Islet of Langerhans (tissue), 1 donor: ENCODE measurements around the gene MTCL3.
A peak's percentile ranks its signal among the peaks of the same experiment; 100 is the strongest.

Experiments used
- FAIRE-seq: peaks from one replicate; lab custom pipeline; 2011; peaks lifted over from hg19 to GRCh38; lab: Jason Lieb, UNC

Gene MTCL3

DNA sequence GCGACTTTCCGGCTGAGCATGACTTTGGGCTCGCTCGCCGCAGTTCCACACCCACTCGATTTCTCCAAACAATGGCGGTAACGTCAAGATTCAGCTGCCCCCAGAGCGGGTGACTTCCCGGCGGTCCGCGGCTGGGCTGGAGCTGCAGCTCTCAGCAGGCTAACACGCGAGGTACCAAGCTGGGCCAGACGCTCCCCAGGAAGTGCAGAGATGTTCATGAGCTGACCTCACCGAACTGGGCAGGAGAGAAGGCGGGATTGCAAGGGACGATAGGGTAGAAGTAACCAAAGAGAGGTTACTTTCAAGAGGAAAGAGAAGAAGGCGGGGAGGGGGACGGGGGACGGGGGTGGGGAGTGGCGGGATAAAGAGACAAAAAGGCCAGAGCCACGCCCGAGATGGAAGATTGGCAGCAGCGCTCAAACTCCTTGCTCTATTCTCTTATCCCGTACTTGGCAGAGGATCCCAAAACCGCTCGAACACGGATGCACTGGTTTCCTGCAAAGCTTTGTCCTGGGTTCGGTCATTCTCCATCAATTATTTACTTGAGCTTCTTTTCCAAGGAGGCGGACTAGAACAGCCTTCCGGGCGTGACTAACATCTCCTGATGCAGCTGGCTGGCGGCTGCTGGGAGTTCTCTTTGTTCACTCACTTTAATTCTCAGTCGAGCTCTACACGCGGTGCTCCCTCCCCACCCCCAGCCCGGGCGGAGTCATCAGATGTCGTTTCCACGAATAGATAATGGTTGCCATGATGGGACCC, at the start of gene MTCL3:
MTCL3 (minus strand) TSS at position 626 of the 759 bp plus-strand sequence.
- peak; percentile 88 for FAIRE-seq

DNA sequence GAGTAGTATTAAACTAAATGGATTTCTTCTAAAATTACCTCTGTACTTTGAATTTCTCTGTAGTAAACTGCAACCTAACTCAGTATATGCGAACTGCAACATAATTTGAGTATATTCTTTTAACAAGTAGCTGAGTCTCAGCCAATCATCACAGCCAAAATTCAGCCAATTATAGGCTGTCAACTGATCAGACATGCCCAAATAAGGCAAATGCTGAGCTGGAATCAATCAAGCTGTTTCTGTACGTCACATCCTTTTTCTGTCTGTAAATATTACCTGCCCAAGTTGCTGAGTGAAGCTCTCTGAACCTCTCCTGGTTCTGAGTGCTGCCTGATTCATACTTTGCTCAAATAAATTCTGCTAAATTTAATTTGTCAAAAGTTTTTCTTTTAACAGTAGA, 48.3 kb upstream of the MTCL3 start:
- FAIRE-seq = no peak

DNA sequence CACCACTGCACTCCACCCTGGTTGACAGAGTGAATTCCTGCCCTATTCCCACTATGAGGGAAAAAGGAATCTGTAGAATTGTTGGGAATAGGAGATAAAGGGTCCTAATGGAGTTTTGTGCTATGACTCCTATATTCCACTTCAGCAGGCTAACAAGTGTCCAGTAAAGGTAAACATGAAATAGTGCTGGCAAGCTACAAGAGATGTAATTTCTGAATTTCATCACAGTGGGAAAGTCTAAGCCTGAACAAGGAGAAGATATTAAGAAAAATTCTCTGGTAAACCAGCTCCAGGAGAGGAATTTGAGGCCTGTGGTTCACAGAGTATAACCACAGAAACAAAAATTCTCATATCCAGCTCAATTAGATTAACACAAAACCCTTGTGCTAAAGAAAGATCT, 47.5 kb upstream of the MTCL3 start:
- no peak for FAIRE-seq

DNA sequence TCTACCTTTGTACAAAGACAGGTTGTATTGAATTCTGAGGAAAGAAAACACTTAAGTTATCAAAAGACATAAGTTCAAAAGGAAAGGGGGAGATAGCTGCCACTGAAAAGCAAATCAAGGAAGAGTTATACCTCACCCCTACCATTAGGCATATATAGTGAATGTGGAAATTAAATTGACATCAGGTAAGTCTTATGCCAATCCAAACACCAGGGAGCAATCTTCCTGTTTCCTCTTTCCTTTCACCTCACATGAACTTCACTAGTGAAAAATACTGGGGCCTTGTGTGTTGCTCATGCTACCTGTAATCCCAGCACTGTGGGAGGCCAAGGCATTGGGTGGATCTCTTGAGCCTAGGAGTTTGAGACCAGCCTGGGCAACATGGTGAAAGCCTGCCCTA, 47.0 kb upstream of the MTCL3 start:
- no peak for FAIRE-seq

DNA sequence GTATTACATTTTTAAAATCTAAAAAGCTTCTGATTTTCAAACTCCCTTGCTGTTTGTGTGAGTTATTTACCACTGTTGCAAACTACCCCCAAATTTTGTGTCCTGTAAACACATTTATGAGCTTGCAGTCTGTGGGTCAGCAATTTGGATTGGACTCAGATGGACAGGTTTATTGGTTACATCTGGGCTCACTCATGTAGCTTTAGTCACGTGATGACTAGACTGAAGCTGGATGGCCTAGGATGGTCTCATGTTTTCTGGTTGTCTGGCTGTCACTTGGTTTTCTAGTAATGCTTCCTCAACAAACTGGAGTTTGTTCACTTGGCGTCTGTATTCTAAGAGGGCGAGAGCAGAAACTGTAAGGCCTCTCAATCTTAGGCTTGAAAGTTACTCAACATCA, 45.6 kb upstream of the MTCL3 start:
- FAIRE-seq = no peak

DNA sequence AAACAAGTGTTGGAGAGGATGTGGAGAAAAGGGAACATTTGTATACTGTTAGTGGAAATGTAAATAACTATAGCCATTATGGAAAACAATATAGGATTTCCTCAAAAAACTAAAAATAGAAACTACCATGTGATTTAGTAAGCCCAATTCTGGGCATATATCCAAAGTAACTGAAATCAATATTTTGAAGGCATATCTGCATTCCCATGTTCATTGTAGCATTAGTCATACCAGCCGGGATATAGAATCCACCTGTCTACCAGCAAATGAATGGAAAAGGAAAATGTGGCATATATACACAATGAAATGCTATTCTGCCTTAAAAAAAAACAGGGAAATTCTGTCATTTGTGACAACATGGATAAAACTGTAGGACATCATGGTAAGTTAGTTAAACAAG, 42.5 kb upstream of the MTCL3 start:
- FAIRE-seq = peak; percentile 73

DNA sequence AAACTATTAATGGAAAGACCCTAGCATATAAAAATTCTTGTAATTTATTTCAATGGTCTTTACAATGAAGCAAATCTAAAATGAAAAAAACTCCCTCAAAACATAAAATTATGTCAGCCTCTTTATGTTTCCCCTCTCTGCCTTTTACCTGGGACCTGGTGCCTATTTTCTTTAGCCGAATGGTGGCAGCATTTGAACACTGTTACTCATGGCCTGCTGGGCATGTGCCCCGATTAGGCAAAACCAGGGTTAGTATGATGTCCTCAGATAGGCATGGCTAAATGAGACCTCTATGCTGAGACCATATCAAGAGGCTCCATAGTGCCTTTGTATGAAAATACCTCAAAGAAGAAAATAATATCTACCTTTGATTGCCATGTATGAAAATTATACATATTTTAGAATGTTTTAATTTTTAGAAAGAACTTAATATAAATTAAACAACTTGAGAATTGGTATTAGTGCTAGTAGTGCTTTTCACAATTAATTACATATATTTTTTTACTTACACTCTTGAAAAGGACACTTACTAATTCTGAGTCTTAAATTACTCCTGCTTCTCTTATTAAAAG, 35.4 kb upstream of the MTCL3 start:
- peak; percentile 55 for FAIRE-seq

DNA sequence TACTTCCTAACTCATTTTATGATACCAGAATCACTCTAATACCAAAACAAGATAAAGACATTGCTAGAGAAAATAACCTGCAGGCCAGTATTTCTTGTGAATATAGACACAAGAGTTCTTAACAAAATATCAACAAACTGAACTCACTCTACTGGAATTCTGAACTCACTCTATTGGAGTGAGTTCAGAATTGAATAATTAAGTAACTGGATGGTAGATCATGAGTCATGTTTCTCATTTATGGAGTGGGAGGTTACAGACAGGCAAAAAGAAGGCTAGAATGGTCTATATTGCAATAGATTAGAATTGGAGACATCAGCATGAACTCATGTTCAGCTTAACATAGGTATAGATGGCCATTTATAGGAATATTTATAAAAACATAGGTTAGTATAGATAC, 31.3 kb upstream of the MTCL3 start:
- no peak for FAIRE-seq

DNA sequence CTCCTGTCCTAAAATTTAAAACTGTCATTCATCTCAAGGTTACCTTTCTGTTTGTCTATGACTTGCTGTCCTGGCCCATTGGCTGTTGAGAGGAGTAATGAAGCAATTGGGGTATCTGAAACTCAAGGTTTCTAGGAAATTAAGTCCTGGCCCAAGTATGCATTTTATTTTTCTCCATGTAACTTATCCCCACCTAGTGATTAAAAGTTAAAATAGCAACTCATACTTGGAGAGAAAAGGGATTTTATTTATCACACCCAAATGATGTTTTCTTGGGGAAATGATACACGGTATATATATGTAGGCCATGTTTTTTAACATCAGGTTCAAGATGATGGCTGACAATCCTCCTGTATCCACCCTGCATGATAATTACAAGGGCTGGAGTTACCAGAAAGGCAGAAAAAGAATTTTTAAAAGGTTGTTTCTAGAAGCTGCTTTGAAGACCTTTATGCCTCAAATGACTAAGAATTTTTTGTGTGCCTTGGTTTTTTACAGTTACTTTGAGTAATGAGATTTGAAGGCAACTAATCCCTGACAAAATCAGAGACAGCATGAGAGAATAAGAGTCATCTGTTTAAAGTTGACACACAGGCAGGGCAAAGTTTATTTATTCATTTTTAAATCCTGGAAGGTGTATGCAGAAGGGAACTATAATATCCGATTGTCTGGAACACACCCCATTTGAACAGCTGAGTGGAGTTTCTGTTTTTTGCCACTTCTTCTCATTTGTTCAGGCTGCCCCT, 28.9 kb upstream of the MTCL3 start:
- peak; percentile 60 for FAIRE-seq

DNA sequence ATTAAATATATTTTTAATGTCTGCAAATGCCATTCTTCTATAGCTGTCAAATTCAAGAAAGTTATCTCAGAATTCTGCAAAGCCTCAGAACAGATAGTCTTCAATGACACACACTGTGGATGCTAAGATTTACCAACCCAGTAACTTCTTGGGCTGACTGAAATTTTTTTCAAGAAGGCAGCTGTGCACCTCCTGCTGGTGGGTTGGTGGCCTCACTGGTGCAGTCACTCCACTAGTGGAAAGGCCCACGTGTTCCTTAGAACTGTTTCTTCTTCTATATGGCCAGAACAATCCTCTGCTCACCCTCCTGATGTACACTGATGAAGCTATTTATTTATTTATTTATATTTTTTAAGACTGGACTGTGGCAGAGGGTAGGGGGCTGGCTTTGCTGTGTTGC, 28.1 kb upstream of the MTCL3 start:
- no peak for FAIRE-seq

DNA sequence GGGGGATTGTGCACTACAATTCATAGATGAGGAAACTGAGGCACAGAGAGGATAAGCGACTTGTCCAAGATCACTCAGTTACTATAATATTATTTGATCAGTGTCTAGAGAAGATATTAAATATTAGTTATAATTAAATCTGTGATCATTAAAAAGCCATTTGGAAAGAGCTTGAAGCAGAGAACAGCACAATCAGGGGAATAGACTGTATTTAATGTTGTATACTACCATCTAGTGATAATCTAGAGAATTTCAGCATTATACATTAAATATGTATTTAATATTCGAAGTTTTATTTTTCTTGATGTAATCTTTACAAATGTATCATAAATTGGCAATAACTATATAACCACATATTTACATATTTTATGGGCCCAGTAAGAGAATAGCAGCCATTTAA, 20.1 kb upstream of the MTCL3 start:
- peak; percentile 96 for FAIRE-seq

DNA sequence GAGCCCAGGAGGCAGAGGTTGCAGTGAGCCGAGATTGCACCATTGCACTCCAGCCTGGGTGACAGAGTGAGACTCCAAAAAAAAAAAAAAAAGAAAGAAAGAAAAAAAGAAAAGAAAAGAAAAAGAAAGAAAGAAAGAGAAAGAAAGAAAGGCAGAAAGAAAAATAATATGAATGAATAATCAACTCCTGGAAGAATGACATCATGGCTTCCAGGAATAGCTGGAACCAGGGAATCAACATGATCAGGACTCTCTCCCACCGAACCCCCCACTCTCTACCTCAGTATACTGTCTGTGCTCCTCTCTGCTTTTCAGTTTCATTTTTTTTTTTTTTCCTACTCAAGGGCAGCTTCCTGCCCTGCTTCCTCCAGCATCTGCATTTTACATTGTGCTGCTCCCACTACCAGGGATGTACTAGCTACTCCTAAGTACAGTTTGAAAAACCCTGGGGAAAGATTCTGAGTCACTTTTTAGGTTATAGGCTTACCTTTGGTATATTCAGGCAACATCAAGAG, 19.7 kb upstream of the MTCL3 start:
- FAIRE-seq = no peak

DNA sequence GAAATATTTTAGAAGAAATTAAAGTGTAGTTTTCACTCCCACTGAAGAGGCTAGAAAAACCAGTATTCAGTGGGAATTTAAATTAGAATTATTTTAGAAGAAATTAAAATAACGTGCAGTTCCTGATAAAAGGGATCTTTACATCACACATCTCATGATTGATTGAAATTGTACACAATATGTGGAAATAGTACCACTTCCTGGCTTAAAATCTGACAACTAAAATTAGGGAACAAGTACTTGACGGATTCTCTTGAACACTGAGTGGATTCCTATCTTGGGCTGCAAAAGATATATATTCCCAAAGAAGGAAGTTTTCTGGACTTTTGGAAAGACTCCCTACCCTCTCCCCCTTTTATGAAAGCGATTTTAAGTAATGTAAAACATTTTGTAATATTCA, 14.6 kb upstream of the MTCL3 start:
- no peak for FAIRE-seq

DNA sequence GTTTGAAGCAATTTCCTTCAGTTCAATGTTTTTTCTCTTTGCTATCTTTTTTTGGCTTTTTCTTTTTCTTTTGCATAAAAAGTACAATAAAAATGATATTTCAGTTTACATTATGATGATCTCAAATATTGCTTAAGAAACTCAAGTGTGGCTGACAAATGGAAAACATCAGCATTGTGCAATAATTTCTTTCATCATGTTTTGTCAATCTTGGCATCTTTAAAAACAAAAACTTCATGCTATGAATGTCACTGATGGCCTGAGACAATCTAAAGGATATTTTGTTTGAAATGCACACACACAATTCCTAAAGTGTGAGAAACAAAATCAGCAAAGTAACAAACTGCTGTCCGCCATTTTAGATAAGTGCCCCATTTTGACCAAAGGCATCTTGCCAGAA, 13.9 kb upstream of the MTCL3 start:
- no peak for FAIRE-seq

DNA sequence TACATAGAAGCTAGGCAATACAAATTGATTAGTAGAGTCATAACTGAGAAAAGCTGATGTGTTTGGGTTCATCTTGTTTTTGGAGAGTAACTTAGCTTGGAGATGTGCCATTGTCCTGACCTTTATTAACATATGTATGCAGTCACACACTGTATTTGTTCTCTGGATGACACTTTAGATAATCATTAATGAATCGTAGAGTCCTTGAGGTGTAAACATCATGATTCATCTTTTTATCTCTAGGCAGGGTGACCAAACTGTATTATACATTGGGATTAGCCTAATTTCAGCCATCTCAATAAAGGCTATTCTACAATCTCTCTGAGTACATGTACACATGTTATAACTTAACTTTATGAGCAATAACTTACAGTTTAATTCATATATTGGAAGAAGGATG, 3.6 kb upstream of the MTCL3 start:
- peak; percentile 58 for FAIRE-seq

DNA sequence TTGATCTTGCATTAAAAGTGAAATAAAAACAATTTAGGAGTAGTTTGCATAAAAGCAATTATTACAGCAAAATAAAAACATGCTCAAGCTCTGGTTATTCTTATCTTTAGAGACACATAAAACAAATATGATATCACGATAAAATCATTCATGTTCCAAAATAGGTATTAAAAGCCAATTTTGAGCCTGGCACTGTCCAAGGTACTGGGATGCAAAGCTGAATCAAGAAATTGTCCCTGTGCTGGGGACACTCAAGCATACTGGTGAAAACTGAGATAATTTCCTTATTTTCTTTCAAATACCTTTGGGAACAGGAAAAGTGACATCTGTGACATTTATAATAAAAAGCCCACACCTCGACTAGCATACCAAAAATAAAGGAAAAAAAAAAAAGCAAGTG, 931 bp upstream of the MTCL3 start:
- FAIRE-seq = no peak

DNA sequence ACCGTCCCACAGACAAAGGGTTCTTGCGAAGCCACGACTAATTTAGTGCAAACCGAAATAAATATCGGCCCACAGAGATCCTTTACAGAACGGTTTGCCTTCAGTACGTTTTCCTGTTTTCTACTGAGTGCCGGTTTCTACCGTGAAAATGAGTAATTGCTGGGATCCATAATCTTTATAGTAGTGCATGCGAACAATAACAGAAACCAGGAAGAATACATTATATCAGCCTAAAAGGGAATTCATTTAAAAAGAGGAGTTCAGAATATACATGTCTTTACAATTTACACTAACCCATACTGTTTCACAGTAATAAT, 292 bp upstream of the MTCL3 start:
- peak; percentile 75 for FAIRE-seq

DNA sequence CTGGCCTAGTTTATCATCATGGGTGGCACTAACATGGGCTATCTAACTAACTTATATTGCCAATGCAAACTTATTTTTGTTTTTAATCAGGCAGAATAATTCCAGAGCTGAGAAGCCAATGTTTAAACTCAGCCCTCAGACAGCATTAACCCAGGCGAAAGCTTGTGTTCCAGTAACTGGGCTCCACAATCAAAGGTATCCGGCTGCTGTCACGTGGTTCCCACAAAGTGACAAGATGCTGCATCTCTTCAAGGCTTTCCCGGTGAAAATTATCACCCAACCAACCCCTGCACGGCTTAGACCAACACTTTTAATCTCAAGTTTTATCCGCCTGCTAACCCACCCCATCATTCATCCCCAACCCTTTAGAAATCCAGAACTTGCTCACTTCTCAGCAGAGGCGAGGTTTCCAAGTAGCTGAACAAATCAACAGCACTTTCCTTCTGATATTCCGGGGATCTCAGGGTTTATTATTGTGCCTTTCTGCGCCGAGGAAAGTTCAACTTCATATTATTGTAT, 885 bp downstream of the MTCL3 start:
- FAIRE-seq = peak; percentile 38

DNA sequence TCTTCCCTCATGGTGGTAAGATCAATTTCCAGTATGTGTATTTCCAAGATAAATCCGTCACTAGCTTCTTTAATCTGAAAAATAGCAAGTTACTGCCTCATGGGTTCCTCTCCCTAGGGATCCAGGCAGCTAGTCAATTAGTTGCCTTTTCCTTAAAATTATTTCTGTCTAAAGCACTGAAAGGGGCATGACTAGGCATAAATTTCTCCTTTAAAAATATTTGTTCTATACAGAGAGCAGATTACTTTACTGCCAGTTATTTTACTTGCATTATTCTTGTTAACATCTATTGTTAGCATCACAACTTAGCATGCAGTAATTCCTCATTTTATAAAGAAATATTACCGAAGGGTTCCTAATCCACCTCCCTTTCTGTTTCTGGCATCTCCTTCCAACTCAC, 1.4 kb downstream of the MTCL3 start:
- FAIRE-seq = no peak

DNA sequence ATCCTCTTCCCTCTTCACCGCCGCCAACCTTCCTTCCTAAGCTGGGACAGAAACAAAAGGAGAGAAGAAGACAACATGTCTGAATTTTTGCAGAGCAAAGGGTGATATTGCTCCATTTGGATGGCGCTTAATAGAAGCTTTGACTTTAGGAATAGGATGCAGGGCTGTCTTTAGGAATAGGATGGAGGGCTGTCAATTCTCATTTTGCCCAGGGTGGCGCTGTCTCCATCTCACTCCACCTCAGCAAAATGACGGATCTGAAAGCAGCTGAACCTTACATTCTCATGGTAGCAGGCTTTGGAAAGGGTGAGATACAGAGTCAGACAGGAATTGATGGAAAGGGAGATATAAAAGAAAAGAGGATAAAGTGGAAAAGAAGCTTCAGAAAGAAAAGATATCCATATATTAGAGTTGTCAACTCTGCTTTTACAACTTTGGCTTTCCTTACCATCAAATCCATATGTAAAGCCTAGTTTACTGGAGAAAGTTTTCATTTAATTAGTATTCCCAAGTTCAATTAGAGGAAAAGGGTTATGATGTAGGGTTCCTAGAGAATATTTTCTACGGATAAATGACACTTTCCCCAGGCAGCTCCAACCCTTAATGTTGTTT, 2.4 kb downstream of the MTCL3 start:
- FAIRE-seq = peak; percentile 77

DNA sequence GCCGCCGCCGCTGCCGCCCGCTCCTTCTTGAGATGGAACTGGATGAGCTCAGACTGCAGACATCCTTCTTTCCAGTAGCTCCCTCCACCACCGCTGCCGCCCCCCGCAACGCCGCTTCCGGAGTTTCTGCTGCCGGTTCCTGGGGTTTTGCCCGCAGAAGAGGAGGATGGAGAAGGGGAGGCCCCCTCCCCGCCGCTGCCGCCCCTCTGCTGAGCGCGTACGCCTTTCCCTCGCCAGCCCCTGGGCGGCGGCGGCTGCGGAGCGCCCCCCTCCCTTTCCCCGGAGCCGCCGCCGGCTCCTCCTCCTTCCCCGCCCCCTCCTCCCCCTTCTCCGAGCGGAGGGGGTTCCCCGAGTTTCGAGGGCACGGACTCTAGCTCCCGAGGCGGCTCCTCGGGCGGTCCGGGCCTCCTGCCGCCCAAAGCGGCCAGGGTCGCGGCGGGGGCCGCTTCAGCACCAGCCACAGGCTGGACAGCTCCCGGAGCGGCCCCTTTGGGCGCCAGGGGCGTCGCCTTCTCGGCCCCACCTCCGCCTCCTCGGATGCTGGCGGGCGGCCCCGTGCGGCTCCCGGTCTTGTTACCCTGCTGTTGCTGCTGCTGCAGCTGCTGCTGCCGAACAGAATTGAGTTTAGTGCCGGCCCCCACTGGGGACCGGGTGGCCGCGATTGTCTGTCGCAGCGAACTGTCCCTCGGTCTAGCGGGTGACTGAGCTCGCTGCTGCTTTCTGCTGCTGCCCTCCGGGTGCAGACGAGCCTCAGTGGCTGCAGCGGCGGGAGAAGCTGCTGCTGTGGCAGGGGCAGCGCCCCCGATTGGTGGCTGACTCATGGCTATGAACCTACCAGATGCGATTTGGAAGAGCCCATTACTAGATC, 3.1 kb downstream of the MTCL3 start:
- FAIRE-seq = no peak

DNA sequence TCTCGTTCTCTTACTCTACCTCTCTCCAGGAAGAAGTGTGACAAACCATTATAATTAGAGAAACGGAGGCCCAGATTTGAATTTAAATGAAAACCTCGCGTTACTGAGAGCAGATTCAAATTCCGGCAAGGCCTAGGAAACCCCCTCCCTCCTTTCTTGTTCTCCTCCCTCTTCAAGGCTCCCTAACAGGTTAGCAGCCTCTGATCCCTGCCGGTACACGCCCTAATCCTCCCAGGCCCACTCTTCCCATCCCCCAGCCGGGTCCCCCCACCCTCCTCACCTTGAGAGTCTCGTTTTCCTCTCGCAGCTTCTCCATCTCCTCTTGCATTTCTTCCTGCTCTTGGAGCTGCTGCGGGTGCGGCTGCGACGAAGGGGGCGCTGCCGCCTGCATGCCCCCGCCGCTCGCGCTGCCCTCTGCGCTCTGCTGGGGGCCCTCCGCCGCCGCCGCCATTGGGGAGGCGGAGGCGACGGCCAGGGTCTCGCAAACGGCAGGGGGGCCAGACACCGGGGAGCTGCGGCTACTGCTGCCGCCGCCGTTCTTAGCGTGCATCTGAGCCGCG, 3.8 kb downstream of the MTCL3 start:
- FAIRE-seq = no peak
